Right lobe of liver (tissue), 4 donors: Measurements from ENCODE around the gene SLC25A14.

Source experiments
- CTCF ChIP-seq, 4 donors: fragments of 200-600 bp in 3 of 4; fragments of 450-650 bp in 1 of 4; IDR thresholded peaks; one replicate each; pipeline versions ENCODE4 v1.5.1 to v1.8.0; 2016 to 2022; ENCODE audit warnings: antibody characterized with exemption in 4 of 4, mild to moderate bottlenecking in 2 of 4
- POLR2A ChIP-seq: fragments of 450-650 bp; IDR thresholded peaks from one replicate; pipeline ENCODE4 v1.6.1; 2017; ENCODE audit warnings: antibody characterized with exemption, mild to moderate bottlenecking
- donor health status: DM: no; HTN: no; CAD: no.
- donor health status: DM: no; HTN: no; CAD: no.
- donor health status: DM: no; HTN: yes; CAD: no.

GRCh38 chrX:130301977-130302376, 37.7 kb upstream of the SLC25A14 start:
- TF ChIP-seq POLR2A (no peak), CTCF (IDR thresholded peaks at IDR 0.05) (no peak)
